Smooth muscle cell (in vitro differentiated cells): ENCODE results near the gene FRMD3. TPM values are rescaled to one million over a fixed set of nuclear protein-coding genes. Genes with fewer than 3 reads are reported as not detected.

ENCODE experiments used
- DNase-seq: peaks from one replicate; lab custom pipeline; 2025; ENCODE audit not compliant: unreplicated experiment; lab: John Stamatoyannopoulos, UW
- H2AFZ ChIP-seq: fragments of 200-600 bp; sonication (generic); 2 replicates; pipeline ENCODE4 v1.6.0; 2016; ENCODE audit warnings: antibody characterized with exemption, low read depth, mild to moderate bottlenecking
- H3F3A ChIP-seq: fragments of 200-600 bp; sonication (generic); 2 replicates; pipeline ENCODE4 v1.6.0; 2017; ENCODE audit warnings: antibody characterized with exemption, low read depth
- H3K27ac ChIP-seq: fragments of 200-600 bp; sonication (generic); 2 replicates; pipeline ENCODE4 v1.5.1; 2016; ENCODE audit warnings: low read depth, mild to moderate bottlenecking
- H3K27me3 ChIP-seq: fragments of 200-600 bp; sonication (generic); 2 replicates; pipeline ENCODE4 v1.6.1; 2016; ENCODE audit warnings: low read depth, mild to moderate bottlenecking
- H3K36me3 ChIP-seq: fragments of 200-600 bp; sonication (generic); 2 replicates; pipeline ENCODE4 v1.5.1; 2016; ENCODE audit warnings: low read depth
- H3K4me1 ChIP-seq: fragments of 200-600 bp; sonication (generic); 2 replicates; pipeline ENCODE4 v1.5.1; 2016; ENCODE audit warnings: low read depth
- H3K4me2 ChIP-seq: fragments of 200-600 bp; sonication (generic); 2 replicates; pipeline ENCODE4 v1.6.0; 2016; ENCODE audit warnings: mild to moderate bottlenecking
- H3K4me3 ChIP-seq: fragments of 200-600 bp; sonication (generic); 2 replicates; pipeline ENCODE4 v1.5.1; 2016; ENCODE audit warnings: mild to moderate bottlenecking
- H3K79me2 ChIP-seq: fragments of 200-600 bp; sonication (generic); 2 replicates; pipeline ENCODE4 v1.6.0; 2016; ENCODE audit warnings: low read depth, mild to moderate bottlenecking
- H3K9ac ChIP-seq: fragments of 200-600 bp; sonication (generic); 2 replicates; pipeline ENCODE4 v1.6.0; 2016; ENCODE audit warnings: low read depth
- H3K9me3 ChIP-seq: fragments of 200-600 bp; sonication (generic); replicated peaks from 2 replicates; pipeline ENCODE4 v1.5.1; 2016; ENCODE audit warnings: low read depth
- H4K20me1 ChIP-seq: fragments of 200-600 bp; sonication (generic); 2 replicates; pipeline ENCODE4 v1.6.0; 2016; ENCODE audit warnings: low read depth
- CTCF ChIP-seq: fragments of 200-600 bp; sonication (generic); IDR thresholded peaks from 2 replicates; pipeline ENCODE4 v1.5.1; 2017; ENCODE audit warnings: borderline replicate concordance, mild to moderate bottlenecking, antibody characterized with exemption; ENCODE audit not compliant: insufficient read depth, poor library complexity, severe bottlenecking
- WGBS: methylation state at CpG from one replicate; pipeline ENCODE4 v1.1.7; 2016; ENCODE audit warnings: low lambda C conversion rate; 5-methylcytosine and 5-hydroxymethylcytosine counted together
- polyA plus RNA-seq: library from polyadenylated mRNA; unstranded; fragments of >200 nt; fragmentation: Nextera tagmentation; extraction: Ambion mirVana; gene quantifications from 2 replicates; pipeline ENCODE4 v1.2.1, GENCODE V29; 2016
- total RNA-seq: library from RNA; depleted of rRNA; stranded (reverse); fragments of >200 nt; gene quantifications from 2 replicates; pipeline ENCODE4 v1.2.3, GENCODE V29; 2014

FRMD3 gene
- total and polyA plus RNA-seq, 2 experiments from 2014 or later = 0.72 to 2.8 TPM

GRCh38 chr9:83200531-83200930, 337.7 kb downstream of the FRMD3 start:
- Histone ChIP-seq H3K4me3 (no peak overlapping the region), H3K36me3 (no peaks in the 10 kb centered on the region), H3K9ac (no peak overlapping the region), H3K27ac (no peak overlapping the region), H2AFZ (no peak overlapping the region), H3K79me2 (no peaks in the 10 kb centered on the region), H3F3A (no peaks in the 10 kb centered on the region), H3K9me3 (no peaks in the 10 kb centered on the region), H3K4me2 (no peak overlapping the region), H3K4me1 (peaks cover 5% of the 10 kb centered on the region), H4K20me1 (no peaks in the 10 kb centered on the region), H3K27me3 (peaks cover 15% of the 10 kb centered on the region)
- no peak for TF ChIP-seq CTCF
- DNase-seq = no peak
- 95% methylated on average over 2 of the region's 2 CpGs for WGBS

- H3K79me2 ChIP-seq = no peaks in the 10 kb centered on the region
- WGBS = 85% methylated on average over 6 of the region's 6 CpGs
These were observed 338.4 kb downstream of the FRMD3 start for GRCh38 chr9:83199832-83200231.

GRCh38 chr9:83199240-83199639, 339.0 kb downstream of the FRMD3 start:
- H3K4me1 ChIP-seq = peaks cover 5% of the 10 kb centered on the region
- no peaks in the 10 kb centered on the region for H3F3A ChIP-seq
- no peak overlapping the region for H3K4me3 ChIP-seq
- no peak overlapping the region for H3K27ac ChIP-seq
- H4K20me1 ChIP-seq = no peaks in the 10 kb centered on the region
- H3K9me3 ChIP-seq = no peaks in the 10 kb centered on the region
- no peaks in the 10 kb centered on the region for H3K79me2 ChIP-seq
- peaks cover 15% of the 10 kb centered on the region for H3K27me3 ChIP-seq
- H3K4me2 ChIP-seq = no peak overlapping the region
- 76% methylated on average over 5 of the region's 5 CpGs for WGBS
- no peak for DNase-seq
- TF ChIP-seq CTCF = peak; percentile 48
- H3K9ac ChIP-seq = no peak overlapping the region
- H2AFZ ChIP-seq = no peak overlapping the region
- no peaks in the 10 kb centered on the region for H3K36me3 ChIP-seq

More at GRCh38 chr9:83199832-83200231, 338.4 kb downstream of the FRMD3 start:
- no peak overlapping the region for H3K4me2 ChIP-seq
- DNase-seq = no peak
- H3K9me3 ChIP-seq = no peaks in the 10 kb centered on the region
- H4K20me1 ChIP-seq = no peaks in the 10 kb centered on the region
- no peak overlapping the region for H3K9ac ChIP-seq
- peaks cover 5% of the 10 kb centered on the region for H3K4me1 ChIP-seq
- no peak overlapping the region for H3K4me3 ChIP-seq
- no peaks in the 10 kb centered on the region for H3F3A ChIP-seq
- H3K36me3 ChIP-seq = no peaks in the 10 kb centered on the region
- H3K27me3 ChIP-seq = peaks cover 15% of the 10 kb centered on the region
- no peak for TF ChIP-seq CTCF
- H2AFZ ChIP-seq = no peak overlapping the region
- H3K27ac ChIP-seq = no peak overlapping the region

GRCh38 chr9:83198371-83198770, 339.8 kb downstream of the FRMD3 start:
- no peak overlapping the region for H2AFZ ChIP-seq
- H3K9me3 ChIP-seq = no peaks in the 10 kb centered on the region
- peaks cover 15% of the 10 kb centered on the region for H3K27me3 ChIP-seq
- H3K4me2 ChIP-seq = no peak overlapping the region
- no peak for TF ChIP-seq CTCF
- WGBS = 84% methylated on average over 3 of the region's 3 CpGs
- H3K9ac ChIP-seq = no peak overlapping the region
- H3K4me3 ChIP-seq = no peak overlapping the region
- no peaks in the 10 kb centered on the region for H4K20me1 ChIP-seq
- no peaks in the 10 kb centered on the region for H3K79me2 ChIP-seq
- no peaks in the 10 kb centered on the region for H3K36me3 ChIP-seq
- H3K27ac ChIP-seq = no peak overlapping the region
- peaks cover 5% of the 10 kb centered on the region for H3K4me1 ChIP-seq
- no peak for DNase-seq
- H3F3A ChIP-seq = no peaks in the 10 kb centered on the region
